HepG2 (cell line): Measurements from ENCODE around the gene UQCRHL. TPM values are rescaled to one million over a fixed set of nuclear protein-coding genes. Genes with fewer than 3 reads are reported as not detected.
A peak's percentile ranks its signal among the peaks of the same experiment; 100 is the strongest.

Source experiments
- FOXJ3 ChIP-seq: sonication (generic); formaldehyde crosslinking; IDR thresholded peaks from 2 replicates; pipeline ENCODE4 v1.4.0; 2020; ENCODE audit warnings: missing genetic modification reagents, mild to moderate bottlenecking, borderline replicate concordance
- GABPA ChIP-seq, 2 experiments: IDR thresholded peaks; 2 replicates each; pipeline ENCODE4 v1.6.1; 2011 to 2016; ENCODE audit warnings: low read depth in 2 of 2, low read length in 1 of 2, missing biosample characterization in 1 of 2, missing genetic modification characterization in 1 of 2
- HDAC6 ChIP-seq: fragments of 200-600 bp; sonication (generic); IDR thresholded peaks from 2 replicates; pipeline ENCODE4 v1.7.0; 2017; ENCODE audit warnings: mild to moderate bottlenecking, antibody characterized with exemption, low read length, low read depth
- MTF1 ChIP-seq: sonication (generic); formaldehyde crosslinking; IDR thresholded peaks from 2 replicates; pipeline ENCODE4 v1.5.0; 2020; ENCODE audit warnings: missing genetic modification reagents
- PTBP1 ChIP-seq: fragments of 200-400 bp; formaldehyde crosslinking; IDR thresholded peaks from 2 replicates; pipeline ENCODE4 v1.6.1; 2018; ENCODE audit warnings: low read length, low read depth; ENCODE audit not compliant: poor library complexity, severe bottlenecking
- RXRA ChIP-seq: sonication (generic); formaldehyde crosslinking; IDR thresholded peaks from 2 replicates; pipeline ENCODE4 v1.5.1; 2020; ENCODE audit warnings: missing genetic modification reagents
- SMARCC2 ChIP-seq: fragments of 450-650 bp; IDR thresholded peaks from 2 replicates; pipeline ENCODE4 v1.6.1; 2017; ENCODE audit warnings: antibody characterized with exemption, mild to moderate bottlenecking
- TAF1 ChIP-seq: sonication (generic); formaldehyde crosslinking; IDR thresholded peaks from 2 replicates; pipeline ENCODE4 v1.4.0; 2020; ENCODE audit warnings: missing genetic modification reagents
- TRIM24 ChIP-seq: sonication (generic); formaldehyde crosslinking; IDR thresholded peaks from 2 replicates; pipeline ENCODE4 v1.8.0; 2022; ENCODE audit warnings: mild to moderate bottlenecking, missing genetic modification reagents
- ZNF235 ChIP-seq: sonication (generic); formaldehyde crosslinking; IDR thresholded peaks from 2 replicates; pipeline ENCODE4 v1.8.1; 2023; ENCODE audit warnings: mild to moderate bottlenecking, missing genetic modification reagents, borderline replicate concordance
- ZNF672 ChIP-seq: sonication (generic); formaldehyde crosslinking; IDR thresholded peaks from 2 replicates; pipeline ENCODE4 v1.8.1; 2022; ENCODE audit warnings: missing genetic modification reagents
- ZNF782 ChIP-seq: sonication (generic); formaldehyde crosslinking; IDR thresholded peaks from 2 replicates; pipeline ENCODE4 v1.4.0; 2020; ENCODE audit warnings: missing genetic modification reagents, mild to moderate bottlenecking, borderline replicate concordance
- polyA plus RNA-seq, 8 experiments: library from polyadenylated mRNA; depleted of rRNA in 3 of 8; stranded (reverse) in 7 of 8; unstranded in 1 of 8; fragments of >200 nt; fragmentation: Illumina TruSeq in 4 of 8; extraction: Trizol in 4 of 8; gene quantifications; 2 replicates each; pipeline versions ENCODE4 v1.2.1 to v1.2.3, GENCODE V29; 2011 to 2016; ENCODE audit warnings: low read depth in 4 of 8, missing spikeins in 1 of 8, mixed read lengths in 1 of 8; ENCODE audit not compliant: insufficient read depth in 1 of 8
- total RNA-seq, 5 experiments: library from RNA; depleted of rRNA; stranded (reverse); fragments of >200 nt; fragmentation: Illumina TruSeq; extraction: Trizol; gene quantifications; 2 replicates each; pipeline ENCODE4 v1.2.3, GENCODE V29; 2016; ENCODE audit warnings: low read depth in 1 of 5
- TF ChIP-seq, protein P1 (sequence below): sonication (generic); formaldehyde crosslinking; IDR thresholded peaks from 2 replicates; pipeline ENCODE4 v1.5.0; 2020; ENCODE audit warnings: missing genetic modification reagents, mild to moderate bottlenecking, borderline replicate concordance
- TF ChIP-seq, protein P2 (sequence below): sonication (generic); formaldehyde crosslinking; IDR thresholded peaks from 2 replicates; pipeline ENCODE4 v1.5.0; 2020; ENCODE audit warnings: missing genetic modification reagents, mild to moderate bottlenecking, borderline replicate concordance
- TF ChIP-seq, protein P3 (sequence below): IDR thresholded peaks from 2 replicates; pipeline ENCODE4 v1.4.0; 2020; ENCODE audit warnings: mild to moderate bottlenecking, missing genetic modification reagents
- TF ChIP-seq, protein P4 (sequence below): sonication (generic); formaldehyde crosslinking; IDR thresholded peaks from 2 replicates; pipeline ENCODE4 v1.5.0; 2020; ENCODE audit warnings: missing genetic modification reagents
- TF ChIP-seq, protein P5 (sequence below): sonication (generic); formaldehyde crosslinking; IDR thresholded peaks from 2 replicates; pipeline ENCODE4 v1.4.0; 2020; ENCODE audit warnings: mild to moderate bottlenecking, missing genetic modification reagents
- TF ChIP-seq, protein P6 (sequence below): sonication (generic); formaldehyde crosslinking; IDR thresholded peaks from 2 replicates; pipeline ENCODE4 v1.4.0; 2020; ENCODE audit warnings: mild to moderate bottlenecking, low read depth, missing genetic modification reagents

The UQCRHL gene
- total and polyA plus RNA-seq, 2 of the 13 experiments (the other 11 are each of a cell fraction or from before 2014, with no cell fraction given), result 1.8 to 2.3 TPM

DNA sequence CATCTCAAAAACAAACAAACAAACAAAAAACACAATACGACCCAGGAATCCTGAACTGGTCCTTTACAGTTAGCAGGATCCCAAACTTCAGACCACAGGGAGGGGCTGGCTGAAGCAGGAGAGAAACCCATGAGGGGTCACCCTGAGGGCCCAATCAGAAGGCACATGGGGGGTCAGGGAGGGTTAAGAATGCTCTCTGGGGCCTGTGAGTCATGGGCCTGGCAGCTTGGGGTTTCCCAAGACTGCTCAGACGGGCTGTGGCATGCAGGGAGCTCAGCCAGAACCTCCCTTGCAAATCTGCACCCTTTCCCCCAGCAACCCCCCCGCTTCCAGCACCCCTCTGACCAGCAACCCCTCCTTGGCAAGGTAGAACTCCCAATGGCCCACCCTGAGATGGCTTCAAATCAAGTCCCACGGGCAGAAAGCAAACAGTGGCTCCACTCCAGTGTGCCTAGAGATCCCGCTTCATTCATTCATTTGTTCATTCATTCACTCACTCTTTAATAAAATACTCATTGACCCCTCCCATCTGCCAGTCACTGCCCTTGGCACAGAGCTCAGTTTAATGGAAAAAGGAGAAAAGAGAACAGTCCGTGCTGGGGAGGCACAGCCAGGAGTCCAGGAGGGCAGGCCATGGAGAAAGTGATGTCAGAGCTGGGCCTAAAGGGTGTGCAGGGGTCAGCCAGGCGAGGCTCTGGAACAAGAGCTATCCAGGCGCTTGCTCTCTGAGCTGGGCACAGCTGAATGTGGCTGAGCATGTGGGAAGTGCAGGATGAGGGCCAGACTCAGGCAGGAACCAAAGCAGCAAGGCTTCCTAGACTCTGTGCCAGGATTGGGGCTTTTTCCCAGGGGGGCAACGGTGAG lies 8.2 kb downstream of the UQCRHL start (continued):
- TF ChIP-seq, protein P1, sequence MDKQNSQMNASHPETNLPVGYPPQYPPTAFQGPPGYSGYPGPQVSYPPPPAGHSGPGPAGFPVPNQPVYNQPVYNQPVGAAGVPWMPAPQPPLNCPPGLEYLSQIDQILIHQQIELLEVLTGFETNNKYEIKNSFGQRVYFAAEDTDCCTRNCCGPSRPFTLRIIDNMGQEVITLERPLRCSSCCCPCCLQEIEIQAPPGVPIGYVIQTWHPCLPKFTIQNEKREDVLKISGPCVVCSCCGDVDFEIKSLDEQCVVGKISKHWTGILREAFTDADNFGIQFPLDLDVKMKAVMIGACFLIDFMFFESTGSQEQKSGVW, result no peak
- TF ChIP-seq FOXJ3 (CRISPR knock-in tag) (no peak), MTF1 (CRISPR knock-in tag) (no peak), PTBP1 (no peak), ZNF782 (CRISPR knock-in tag) (no peak), SMARCC2 (no peak), TRIM24 (no peak), RXRA (peak; percentile 34; the same call in 1 of the 2 replicates), ZNF672 (no peak), ZNF235 (CRISPR knock-in tag) (no peak), HDAC6 (no peak), TAF1 (CRISPR knock-in tag) (no peak), GABPA (IDR thresholded peaks at IDR 0.05; ENCODE audit: low read depth, low read length) (no peak), GABPA (CRISPR knock-in tag; IDR thresholded peaks at IDR 0.05; ENCODE audit: low read depth) (no peak)
- TF ChIP-seq, protein P2, sequence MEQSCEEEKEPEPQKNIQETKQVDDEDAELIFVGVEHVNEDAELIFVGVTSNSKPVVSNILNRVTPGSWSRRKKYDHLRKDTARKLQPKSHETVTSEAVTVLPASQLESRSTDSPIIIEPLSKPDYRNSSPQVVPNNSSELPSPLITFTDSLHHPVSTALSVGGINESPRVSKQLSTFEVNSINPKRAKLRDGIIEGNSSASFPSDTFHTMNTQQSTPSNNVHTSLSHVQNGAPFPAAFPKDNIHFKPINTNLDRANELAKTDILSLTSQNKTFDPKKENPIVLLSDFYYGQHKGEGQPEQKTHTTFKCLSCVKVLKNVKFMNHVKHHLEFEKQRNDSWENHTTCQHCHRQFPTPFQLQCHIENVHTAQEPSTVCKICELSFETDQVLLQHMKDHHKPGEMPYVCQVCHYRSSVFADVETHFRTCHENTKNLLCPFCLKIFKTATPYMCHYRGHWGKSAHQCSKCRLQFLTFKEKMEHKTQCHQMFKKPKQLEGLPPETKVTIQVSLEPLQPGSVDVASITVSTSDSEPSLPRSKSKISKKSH (CRISPR knock-in tag), result no peak
- TF ChIP-seq, protein P3, sequence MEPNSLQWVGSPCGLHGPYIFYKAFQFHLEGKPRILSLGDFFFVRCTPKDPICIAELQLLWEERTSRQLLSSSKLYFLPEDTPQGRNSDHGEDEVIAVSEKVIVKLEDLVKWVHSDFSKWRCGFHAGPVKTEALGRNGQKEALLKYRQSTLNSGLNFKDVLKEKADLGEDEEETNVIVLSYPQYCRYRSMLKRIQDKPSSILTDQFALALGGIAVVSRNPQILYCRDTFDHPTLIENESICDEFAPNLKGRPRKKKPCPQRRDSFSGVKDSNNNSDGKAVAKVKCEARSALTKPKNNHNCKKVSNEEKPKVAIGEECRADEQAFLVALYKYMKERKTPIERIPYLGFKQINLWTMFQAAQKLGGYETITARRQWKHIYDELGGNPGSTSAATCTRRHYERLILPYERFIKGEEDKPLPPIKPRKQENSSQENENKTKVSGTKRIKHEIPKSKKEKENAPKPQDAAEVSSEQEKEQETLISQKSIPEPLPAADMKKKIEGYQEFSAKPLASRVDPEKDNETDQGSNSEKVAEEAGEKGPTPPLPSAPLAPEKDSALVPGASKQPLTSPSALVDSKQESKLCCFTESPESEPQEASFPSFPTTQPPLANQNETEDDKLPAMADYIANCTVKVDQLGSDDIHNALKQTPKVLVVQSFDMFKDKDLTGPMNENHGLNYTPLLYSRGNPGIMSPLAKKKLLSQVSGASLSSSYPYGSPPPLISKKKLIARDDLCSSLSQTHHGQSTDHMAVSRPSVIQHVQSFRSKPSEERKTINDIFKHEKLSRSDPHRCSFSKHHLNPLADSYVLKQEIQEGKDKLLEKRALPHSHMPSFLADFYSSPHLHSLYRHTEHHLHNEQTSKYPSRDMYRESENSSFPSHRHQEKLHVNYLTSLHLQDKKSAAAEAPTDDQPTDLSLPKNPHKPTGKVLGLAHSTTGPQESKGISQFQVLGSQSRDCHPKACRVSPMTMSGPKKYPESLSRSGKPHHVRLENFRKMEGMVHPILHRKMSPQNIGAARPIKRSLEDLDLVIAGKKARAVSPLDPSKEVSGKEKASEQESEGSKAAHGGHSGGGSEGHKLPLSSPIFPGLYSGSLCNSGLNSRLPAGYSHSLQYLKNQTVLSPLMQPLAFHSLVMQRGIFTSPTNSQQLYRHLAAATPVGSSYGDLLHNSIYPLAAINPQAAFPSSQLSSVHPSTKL, result no peak
- TF ChIP-seq, protein P4, sequence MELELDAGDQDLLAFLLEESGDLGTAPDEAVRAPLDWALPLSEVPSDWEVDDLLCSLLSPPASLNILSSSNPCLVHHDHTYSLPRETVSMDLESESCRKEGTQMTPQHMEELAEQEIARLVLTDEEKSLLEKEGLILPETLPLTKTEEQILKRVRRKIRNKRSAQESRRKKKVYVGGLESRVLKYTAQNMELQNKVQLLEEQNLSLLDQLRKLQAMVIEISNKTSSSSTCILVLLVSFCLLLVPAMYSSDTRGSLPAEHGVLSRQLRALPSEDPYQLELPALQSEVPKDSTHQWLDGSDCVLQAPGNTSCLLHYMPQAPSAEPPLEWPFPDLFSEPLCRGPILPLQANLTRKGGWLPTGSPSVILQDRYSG, result no peak
- TF ChIP-seq, protein P5, sequence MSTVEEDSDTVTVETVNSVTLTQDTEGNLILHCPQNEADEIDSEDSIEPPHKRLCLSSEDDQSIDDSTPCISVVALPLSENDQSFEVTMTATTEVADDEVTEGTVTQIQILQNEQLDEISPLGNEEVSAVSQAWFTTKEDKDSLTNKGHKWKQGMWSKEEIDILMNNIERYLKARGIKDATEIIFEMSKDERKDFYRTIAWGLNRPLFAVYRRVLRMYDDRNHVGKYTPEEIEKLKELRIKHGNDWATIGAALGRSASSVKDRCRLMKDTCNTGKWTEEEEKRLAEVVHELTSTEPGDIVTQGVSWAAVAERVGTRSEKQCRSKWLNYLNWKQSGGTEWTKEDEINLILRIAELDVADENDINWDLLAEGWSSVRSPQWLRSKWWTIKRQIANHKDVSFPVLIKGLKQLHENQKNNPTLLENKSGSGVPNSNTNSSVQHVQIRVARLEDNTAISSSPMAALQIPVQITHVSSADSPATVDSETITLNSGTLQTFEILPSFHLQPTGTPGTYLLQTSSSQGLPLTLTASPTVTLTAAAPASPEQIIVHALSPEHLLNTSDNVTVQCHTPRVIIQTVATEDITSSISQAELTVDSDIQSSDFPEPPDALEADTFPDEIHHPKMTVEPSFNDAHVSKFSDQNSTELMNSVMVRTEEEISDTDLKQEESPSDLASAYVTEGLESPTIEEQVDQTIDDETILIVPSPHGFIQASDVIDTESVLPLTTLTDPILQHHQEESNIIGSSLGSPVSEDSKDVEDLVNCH, result no peak
- TF ChIP-seq, protein P6, sequence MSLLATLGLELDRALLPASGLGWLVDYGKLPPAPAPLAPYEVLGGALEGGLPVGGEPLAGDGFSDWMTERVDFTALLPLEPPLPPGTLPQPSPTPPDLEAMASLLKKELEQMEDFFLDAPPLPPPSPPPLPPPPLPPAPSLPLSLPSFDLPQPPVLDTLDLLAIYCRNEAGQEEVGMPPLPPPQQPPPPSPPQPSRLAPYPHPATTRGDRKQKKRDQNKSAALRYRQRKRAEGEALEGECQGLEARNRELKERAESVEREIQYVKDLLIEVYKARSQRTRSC, result no peak
